Testis (tissue), 2 donors: Measurements from ENCODE around the gene OTOP2.
"Not testable (repeated sequence)": the region's sequence is repeated elsewhere in the genome, so short reads cannot be mapped to it uniquely, and the experiment has no call there.

ENCODE experiments used
- CTCF ChIP-seq, 3 experiments: fragments of 450-650 bp in 2 of 3; fragments of 200-600 bp in 1 of 3; sonication (generic) in 1 of 3; IDR thresholded peaks; one replicate each; pipeline ENCODE4 v1.5.1; 2016 to 2019; ENCODE audit warnings: antibody characterized with exemption in 3 of 3, mild to moderate bottlenecking in 2 of 3, moderate library complexity in 1 of 3
- POLR2A ChIP-seq: fragments of 450-650 bp; IDR thresholded peaks from one replicate; pipeline ENCODE4 v1.6.1; 2017; ENCODE audit warnings: antibody characterized with exemption, mild to moderate bottlenecking, moderate library complexity

- not testable (repeated sequence) for TF ChIP-seq CTCF (IDR thresholded peaks at IDR 0.05); POLR2A
Measured at GRCh38 chr17:74982663-74983313, 58.7 kb downstream of the OTOP2 start.
